ENCODE results near the gene HPSE.

- TF ChIP-seq SUZ12 (IDR thresholded peaks at IDR 0.05; ENCODE audit: extremely low read depth, insufficient read depth, insufficient read length) (no peak), ZNF274 (IDR thresholded peaks at IDR 0.05; ENCODE audit: low read depth, low read length) (no peak), YY1 (IDR thresholded peaks at IDR 0.05; ENCODE audit: insufficient read depth, insufficient read length) (no peak)
Observed at GRCh38 chr4:83293305-83294046, 41.2 kb downstream of the HPSE start.

All from NT2/D1 (cell line).